Activated naive CD4-positive, alpha-beta T cell treated with anti-CD3 and anti-CD28 coated beads, Interleukin-2, amount 50 U/mL, for 72 hours (primary cell): Measurements from ENCODE around the gene TLK2. TPM values are rescaled to one million over a fixed set of nuclear protein-coding genes. Genes with fewer than 3 reads are reported as not detected.

Experiments used
- ATAC-seq, 2 donors: fragments of 150-1000 bp; cut with Tn5 transposase; 2 replicates each; pipeline ENCODE4 v1.10.0; 2021; ENCODE audit warnings: mild to moderate bottlenecking in 2 of 2, moderate library complexity in 2 of 2
- DNase-seq, 2 donors: peaks; one replicate each; pipeline ENCODE4 v3.0.0; 2021 to 2022; ENCODE audit warnings: low spot score in 2 of 2
- H3K27ac Mint-ChIP-seq, 2 donors: one replicate each; pipeline ENCODE4 v1.8.0; 2022; ENCODE audit warnings: mild to moderate bottlenecking in 2 of 2, mixed read lengths in 2 of 2
- H3K36me3 Mint-ChIP-seq, 2 donors: one replicate each; pipeline ENCODE4 v1.8.0; 2022; ENCODE audit warnings: mixed read lengths in 2 of 2
- H3K9me3 Mint-ChIP-seq, 2 donors: one replicate each; pipeline ENCODE4 v1.8.0; 2022; ENCODE audit warnings: mixed read lengths in 2 of 2
- total RNA-seq, 2 donors: library from RNA; stranded (reverse); gene quantifications; one replicate each; pipeline ENCODE4 v1.2.3, GENCODE V29; 2022

The TLK2 gene
- total RNA-seq, 2 donors from 2014 or later: 40.7 to 44.4 TPM

DNA sequence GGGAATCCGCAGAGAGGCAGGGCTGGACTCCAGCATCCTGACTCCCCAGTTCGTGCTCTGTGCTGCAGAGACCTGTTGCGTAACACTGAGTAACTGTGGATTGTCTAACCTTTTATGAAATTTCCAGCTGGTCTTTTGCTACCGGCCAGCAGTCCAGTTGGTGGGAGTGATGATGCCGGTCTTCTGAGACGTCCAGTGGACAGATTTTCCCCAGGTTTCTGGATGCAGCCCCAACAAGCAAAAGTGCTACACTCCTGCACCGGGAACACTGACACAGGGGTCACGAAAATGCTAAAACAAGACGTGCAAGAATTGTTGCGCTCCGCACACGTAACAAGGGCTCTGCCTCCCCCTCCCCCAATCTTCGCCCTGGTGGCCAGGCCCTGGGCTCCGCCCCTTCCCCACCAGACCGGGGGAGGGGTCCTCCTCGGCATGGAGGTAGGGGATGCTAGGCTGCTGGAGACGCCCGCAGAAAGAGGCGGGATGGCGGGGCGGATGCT lies 148.1 kb downstream of the TLK2 start:
- H3K27ac Mint-ChIP-seq: no peak overlapping the region
- ATAC-seq (peak in 1 of 2 donors; percentile 2), DNase-seq (no peak)
- no peaks in the 10 kb centered on the region for H3K9me3 Mint-ChIP-seq
- H3K36me3 Mint-ChIP-seq: peaks cover 5 to 13% of the 10 kb centered on the region in 2 donors

DNA sequence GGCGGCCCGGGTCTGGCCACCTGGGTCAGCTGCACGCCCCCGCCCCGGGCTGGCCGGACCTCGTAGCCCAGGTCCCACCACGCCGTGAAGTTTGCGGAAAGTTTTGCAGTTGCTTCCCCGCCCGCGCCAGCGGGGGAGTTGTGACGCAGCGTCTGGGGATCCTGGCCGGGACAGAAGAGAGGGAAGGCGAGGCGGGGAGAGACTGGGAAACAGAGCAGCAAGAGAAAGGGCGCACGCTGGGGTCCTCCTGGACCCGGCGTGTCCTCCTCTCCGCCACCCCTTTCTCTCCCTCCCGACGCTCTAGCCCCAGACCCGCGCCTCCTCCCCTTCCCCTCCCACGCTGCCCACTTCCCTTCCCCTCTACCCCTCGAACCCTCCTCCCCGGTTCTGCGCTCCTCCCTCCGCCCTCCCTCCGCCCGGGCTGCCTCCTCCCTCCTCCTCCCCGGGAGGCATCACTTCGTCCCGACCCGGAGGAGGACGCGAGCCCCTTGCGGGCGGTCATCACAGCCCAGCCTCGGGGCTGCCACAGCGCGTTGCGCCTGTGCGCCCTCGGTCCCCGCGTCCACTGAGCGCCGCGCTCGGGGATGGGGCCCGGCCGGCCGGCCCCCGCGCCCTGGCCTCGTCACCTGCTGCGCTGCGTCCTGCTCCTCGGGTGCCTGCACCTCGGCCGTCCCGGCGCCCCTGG lies 148.7 kb downstream of the TLK2 start, which contains the start of gene MRC2:
Gene MRC2 (plus strand): TSS at position 452 of the 685 bp plus-strand sequence. CDS start 133 bp downstream, at position 585.
- Mint-ChIP-seq H3K27ac (peak within 1 kb of the TSS; percentile 31 to 72), H3K9me3 (no peaks in the 10 kb centered on the region), H3K36me3 (peaks cover 5 to 13% of the 10 kb centered on the region in 2 donors)
- ATAC-seq (peak; percentile 71 to 74), DNase-seq (peak in 1 of 2 donors; percentile 41)

DNA sequence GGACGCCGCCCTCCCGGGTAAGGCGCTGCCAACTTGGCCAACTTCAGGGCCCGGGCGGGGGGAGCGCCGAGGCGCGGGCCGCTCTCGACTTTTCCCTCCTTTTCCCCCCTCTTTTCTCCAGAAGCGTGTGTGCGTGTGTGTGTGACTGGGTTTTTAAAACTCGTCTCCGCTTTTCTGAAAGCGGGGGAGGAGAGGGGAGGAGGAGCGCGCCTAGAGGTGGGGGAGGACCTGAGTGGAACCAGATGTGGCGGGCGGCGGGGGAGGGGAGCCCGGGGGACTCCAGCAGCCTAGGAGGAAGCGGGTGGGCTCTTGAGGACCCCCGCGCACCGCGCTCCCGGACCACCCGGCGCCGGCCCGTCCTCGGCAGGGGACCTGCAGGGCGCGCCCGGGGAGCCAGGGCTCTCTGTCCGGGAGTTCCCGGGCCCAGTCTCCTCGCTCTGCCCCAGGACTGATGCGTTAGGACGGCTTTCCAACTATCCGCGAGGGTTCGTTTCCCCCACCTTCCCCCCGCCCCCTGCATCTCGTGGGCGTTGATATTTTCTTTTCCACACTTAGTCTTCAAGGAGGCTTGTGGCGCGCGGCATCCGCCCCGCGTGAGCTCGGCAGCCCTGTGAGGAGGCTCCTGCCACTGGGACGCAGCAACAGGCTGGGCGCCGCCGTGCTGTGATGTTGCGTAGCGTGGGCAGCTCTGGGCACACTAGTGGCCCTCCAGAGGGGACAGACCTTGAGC lies 149.4 kb downstream of the TLK2 start:
- peak in 1 of 2 donors; percentile 31 for DNase-seq
- peak; percentile 52 to 58 for ATAC-seq
- Mint-ChIP-seq H3K36me3 (peaks cover 5 to 13% of the 10 kb centered on the region in 2 donors), H3K9me3 (no peaks in the 10 kb centered on the region), H3K27ac (peak overlapping the region; percentile 31 to 72)

DNA sequence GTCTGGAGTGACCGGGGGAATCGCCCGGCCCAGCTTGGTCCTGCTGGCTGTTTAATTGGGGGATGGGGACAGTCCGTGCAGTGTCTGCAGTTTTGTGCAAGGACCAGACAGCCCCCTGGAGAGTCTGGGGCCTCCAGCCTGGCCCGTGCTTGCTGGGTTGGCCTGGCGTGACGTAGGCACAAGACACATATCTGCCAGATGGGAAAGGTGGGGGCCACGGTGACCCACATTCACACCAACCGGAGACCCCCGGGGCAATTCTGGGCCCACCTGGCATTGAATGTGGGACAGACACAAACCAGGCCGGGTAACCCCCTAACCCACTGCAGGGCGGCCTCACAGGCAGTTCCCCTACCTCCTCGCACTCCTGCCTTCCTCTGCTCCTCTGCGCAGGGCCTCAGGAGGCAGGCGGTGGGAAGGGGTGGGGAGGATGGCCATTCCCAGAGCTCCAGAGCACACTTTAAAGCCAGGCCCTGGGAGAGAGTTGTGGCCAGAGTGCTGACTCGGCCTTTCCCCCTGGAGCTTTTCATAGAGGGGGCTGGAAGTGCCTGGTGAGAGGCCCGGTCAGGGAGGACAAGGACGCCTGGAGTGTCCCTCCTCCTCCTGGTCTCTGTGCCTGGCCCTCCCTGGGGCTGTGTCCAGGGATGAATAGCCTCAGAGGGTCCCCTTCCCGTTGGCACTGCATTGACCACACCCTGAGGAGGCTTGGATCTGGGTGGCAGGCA lies 150.4 kb downstream of the TLK2 start:
- Mint-ChIP-seq H3K36me3 (peaks cover 5 to 13% of the 10 kb centered on the region in 2 donors), H3K27ac (peak overlapping the region in 1 of 2 donors; percentile 31), H3K9me3 (no peaks in the 10 kb centered on the region)
- DNase-seq (no peak), ATAC-seq (no peak)

DNA sequence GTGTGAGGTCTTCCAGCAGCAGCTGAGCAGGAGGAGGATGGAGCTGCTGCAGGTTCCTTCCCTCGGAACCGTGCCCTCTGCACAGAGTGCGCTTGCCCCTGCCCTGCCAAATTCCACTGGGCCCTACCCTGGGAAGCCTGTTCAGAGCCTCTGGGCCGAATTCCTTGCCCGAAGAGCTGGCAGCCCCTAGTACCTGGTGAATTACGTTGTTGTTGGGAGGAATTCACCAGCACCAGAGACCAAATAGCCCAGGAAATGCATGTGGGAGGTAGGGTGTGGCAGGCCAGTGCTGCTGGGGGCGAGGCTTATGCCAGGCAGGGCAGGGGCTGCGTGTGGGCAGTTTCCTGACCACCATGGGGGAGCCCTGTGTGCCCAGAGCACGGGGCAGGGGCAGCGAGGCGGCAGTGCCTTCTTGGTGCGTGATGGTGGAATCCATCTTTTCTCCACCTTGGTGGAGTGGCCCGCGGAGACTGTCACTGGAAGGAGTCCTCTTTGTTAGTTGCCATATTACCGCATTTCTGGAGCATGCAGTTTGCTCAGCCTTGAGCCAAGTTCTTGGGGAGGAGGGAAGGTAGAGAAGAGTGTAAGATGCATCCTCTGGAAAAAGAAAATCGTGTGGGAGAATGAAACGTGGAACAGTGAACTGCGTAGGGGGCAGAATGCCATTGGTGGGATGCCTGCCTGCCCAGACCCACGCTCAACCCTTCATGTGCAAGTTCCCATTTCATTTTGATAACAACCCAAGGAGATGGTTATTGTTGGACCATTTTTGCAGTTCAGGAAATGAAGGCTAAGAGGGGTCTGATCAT lies 151.1 kb downstream of the TLK2 start:
- DNase-seq (no peak), ATAC-seq (no peak)
- H3K27ac Mint-ChIP-seq: no peak overlapping the region
- H3K9me3 Mint-ChIP-seq: no peaks in the 10 kb centered on the region
- peaks cover 5 to 13% of the 10 kb centered on the region in 2 donors for H3K36me3 Mint-ChIP-seq

DNA sequence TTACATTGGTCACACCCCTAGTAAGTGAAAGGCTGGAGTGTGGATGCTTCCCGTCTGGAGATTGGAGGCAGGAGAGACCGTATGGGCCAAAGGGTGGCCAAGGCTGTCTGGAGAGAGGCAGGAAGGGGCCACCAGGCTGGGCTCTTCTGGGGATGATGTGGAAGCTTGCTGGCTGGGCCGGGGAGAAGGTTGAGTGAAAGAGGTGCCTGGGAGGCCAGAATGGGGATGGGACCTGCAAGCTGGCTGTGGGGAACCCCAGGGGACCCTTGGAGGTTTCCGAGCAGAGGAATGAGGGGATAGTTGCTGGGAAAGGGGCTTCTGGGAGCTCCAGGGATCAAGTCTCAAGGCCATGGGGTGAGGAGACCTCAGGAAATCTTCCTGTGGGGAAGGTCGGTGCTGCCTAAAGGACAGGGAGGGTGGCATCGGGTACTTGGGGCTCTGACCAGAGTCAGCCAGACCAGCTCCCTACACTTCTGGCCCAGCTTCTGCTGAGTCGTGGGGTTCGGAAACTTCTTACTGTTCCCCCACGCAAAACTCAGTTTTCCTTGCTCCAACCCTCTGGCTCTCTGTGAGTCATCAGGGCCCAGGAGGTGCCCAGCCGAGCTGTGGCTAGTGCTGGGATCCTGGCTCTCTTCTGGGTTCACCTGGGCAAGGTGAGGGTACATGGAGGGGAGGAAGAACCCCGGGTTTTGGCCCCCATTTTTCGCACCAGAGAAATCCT lies 151.9 kb downstream of the TLK2 start:
- DNase-seq (no peak), ATAC-seq (no peak)
- no peak overlapping the region for H3K27ac Mint-ChIP-seq
- H3K36me3 Mint-ChIP-seq: peaks cover 5 to 12% of the 10 kb centered on the region in 2 donors
- no peaks in the 10 kb centered on the region for H3K9me3 Mint-ChIP-seq

DNA sequence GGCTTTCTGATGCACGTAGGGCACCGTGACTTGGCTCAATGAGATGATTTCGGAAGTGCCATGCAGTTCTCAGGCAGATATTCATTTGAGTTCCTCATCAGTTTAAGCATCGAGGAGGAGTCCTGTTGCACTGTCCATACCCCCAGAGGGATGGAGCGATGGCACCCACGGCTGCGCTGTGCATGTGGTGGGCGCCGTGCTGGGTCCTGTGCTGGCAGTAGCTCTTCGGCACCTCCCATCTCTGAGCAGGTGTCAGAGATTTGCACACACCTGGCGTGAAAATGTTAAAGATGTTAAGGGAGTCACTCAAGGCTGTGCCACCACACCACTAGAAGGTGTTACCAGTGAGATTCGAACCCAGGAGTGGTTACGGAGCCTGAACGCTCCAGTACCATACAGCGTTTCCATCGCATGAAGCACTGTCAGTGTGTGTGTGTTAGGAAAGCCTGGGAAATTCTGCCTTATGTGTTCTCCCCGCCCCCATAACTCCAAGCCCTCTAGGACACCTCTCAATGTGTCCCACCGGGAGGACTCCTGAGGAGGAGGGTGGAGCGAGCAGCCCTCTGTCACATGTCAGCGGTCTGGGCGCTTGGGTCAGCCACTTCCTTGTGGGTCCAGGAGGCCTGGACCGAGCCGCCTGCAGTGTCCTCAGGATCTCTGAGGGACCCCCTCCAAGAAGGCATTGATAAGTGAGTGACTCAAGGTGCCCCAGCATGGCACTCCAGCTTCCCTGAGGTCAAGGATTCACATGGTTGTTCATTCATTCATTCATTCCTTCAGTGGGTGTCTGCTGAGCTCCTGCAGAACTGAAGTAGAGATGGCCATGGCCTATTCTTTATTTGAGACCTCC lies 152.7 kb downstream of the TLK2 start:
- peaks cover 5% of the 10 kb centered on the region in 2 donors for H3K36me3 Mint-ChIP-seq
- no peaks in the 10 kb centered on the region for H3K9me3 Mint-ChIP-seq
- DNase-seq (no peak), ATAC-seq (no peak)
- no peak overlapping the region for H3K27ac Mint-ChIP-seq

DNA sequence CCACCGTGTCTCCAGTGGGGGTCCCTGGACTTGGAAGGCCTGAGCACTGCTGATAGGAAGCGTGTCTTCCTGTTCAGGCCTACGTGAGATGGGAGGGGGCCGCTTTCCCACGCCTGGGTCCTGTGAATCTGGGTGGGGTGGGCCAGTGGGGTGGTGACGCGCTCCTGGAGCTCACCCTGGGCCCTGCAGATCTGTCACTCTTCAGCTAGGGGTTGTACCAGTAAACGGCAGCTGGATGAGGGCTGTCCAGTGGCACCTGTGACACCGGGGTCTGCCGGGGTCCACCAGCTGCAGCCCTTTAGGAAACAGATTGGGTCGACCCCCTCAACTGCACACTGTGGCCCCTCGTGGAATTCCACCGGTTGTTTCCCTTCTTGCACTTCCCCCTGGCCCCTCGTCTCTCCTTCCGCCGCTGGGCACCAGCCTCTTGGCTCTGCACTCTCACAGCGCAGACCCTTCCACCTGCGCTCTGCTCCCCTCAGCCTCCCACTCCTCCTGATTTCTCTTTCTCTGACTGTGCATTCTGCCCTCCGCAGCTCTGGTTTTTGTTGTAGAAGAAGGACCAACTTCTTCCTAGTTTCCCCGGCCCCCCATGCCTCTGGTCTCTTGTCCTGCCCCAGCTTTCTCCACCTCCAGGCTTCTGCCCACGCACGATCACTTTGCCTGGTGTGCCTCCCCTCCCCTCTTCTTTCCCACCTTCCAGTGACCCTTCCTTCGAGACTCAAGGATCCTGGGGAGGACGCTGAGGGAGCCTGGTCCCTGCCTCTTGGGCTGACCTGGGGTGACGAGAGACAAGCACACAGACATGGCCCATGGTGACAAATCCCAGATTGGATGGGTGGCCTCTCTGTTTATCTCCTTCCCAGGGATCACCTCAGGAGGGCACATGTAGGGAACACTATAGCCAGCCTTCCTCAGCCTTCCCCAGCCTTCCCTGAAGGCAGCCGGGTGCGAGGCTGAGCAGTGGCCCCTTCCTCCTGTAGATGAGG lies 153.6 kb downstream of the TLK2 start:
- no peaks in the 10 kb centered on the region for H3K9me3 Mint-ChIP-seq
- DNase-seq (no peak), ATAC-seq (no peak)
- H3K27ac Mint-ChIP-seq: no peak overlapping the region
- peaks cover 5% of the 10 kb centered on the region in 2 donors for H3K36me3 Mint-ChIP-seq

DNA sequence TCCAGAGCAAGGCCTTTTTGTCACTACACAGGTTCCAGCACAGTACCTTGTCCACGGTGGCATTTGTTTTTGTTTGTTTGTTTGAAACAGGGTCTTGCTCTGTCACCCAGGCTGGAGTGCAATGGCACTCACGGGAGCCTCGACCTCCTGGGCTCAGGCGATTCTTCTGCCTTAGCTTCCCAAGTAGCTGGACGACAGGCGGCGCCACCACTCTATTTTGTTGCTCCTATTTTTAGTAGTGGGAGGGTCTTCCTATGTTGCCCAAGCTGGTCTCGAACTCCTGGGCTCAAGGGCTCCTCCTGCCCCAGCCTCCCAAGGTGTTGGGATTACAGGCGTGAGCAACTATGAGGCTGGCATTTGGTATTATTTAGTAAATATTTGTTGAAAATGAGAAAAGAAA lies 159.2 kb downstream of the TLK2 start:
- Mint-ChIP-seq H3K9me3 (no peaks in the 10 kb centered on the region), H3K27ac (no peak overlapping the region), H3K36me3 (no peaks in the 10 kb centered on the region)
- ATAC-seq (no peak), DNase-seq (no peak)

DNA sequence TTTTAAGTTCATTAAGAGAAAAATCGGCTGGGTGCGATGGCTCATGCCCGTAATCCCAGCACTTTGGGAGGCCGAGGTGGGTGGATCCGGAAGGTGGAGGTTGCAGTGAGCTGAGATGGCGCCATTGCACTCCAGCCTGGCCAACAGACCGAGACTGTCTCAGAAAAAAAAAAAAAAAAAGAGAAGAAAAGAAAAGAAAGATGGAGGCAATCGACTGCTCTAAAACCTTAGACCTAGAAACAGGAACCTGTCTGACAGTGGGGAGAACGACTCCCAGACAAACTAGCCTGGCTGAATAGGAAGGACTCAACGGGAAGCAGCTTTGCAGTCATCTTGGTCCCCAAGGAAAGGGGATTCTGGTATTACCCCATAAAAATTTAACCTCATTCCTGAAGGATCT lies 162.5 kb downstream of the TLK2 start:
- no peak overlapping the region for H3K27ac Mint-ChIP-seq
- no peak for ATAC-seq

DNA sequence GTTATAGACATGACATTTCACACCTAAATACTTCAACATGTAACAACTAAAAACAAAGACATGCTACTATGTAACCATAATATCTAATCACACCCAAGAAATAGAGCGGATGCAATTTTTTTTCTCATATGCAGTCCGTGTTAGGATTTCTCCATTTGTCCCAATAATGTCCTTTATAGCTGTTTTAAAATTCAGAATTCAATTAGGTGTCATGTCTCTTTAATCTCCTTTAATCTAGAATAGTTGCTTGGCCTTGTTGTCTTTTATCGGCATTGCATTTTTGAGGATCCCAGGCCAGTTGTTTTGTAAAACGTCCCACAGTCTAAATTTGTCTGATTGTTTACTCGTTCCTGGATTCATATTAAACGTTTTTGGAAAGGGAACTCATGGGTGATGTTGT lies 163.3 kb downstream of the TLK2 start:
- no peak overlapping the region for H3K27ac Mint-ChIP-seq

More for the DNA sequence above, 162.5 kb downstream of the TLK2 start:
- no peak for DNase-seq
- Mint-ChIP-seq H3K36me3 (no peaks in the 10 kb centered on the region), H3K9me3 (no peaks in the 10 kb centered on the region)

DNA sequence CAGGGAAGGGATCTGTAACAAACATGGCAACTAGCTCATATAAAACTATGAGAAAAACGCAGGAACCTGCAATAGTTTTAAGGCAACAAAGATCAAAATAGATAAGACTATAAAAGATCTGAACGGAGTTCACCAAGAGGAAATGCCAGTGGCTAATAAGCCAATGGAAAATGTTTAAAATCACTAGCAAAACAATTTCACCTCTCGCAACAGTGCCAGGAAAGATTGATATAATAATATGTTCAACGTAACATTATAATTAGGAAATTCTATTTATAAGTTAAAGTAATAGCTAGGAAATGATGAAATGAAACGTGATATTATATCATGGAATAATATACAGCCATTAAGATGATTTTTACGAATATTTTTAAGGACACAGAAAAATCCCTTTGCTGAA lies 164.9 kb downstream of the TLK2 start:
- Mint-ChIP-seq H3K9me3 (no peaks in the 10 kb centered on the region), H3K27ac (no peak overlapping the region), H3K36me3 (no peaks in the 10 kb centered on the region)
- DNase-seq (no peak), ATAC-seq (no peak)

More for the DNA sequence above, 163.3 kb downstream of the TLK2 start:
- no peak for ATAC-seq
- no peak for DNase-seq
- Mint-ChIP-seq H3K9me3 (no peaks in the 10 kb centered on the region), H3K36me3 (no peaks in the 10 kb centered on the region)

DNA sequence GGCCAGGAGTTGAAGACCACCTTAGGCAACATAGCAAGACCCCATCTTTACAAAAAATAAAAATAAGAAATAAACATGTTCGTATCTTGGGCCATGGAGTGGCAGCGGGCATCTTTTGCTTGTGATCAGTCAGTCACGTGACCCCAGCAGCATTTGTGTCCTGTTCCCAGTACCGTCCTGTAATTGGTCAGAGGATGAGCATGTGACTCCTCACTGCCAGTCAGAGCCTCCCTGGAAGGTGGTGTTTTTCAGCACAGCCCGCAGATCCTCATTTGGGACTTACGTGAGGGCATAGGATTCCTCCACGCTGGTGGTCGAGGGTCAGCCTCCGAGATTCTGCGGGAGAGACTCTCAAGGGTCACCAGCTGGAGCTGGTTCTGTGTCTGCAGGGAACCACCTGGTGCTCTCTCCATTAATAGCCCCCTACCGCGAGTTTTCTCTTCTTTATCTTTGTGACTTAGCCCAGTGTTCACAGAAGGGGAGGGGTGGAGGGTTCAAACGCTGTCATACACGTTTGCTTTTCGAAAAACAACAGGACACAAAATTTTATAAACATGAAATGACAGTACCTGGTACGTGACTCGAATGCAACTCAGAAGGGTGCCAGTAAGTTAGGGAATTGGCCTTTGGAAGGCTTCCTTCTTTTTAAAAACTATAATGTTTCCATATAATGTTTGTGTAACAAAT lies 166.0 kb downstream of the TLK2 start:
- no peak overlapping the region for H3K27ac Mint-ChIP-seq
- no peak for ATAC-seq
- no peak for DNase-seq
- H3K36me3 Mint-ChIP-seq: no peaks in the 10 kb centered on the region
- H3K9me3 Mint-ChIP-seq: no peaks in the 10 kb centered on the region
